Lung (tissue), 12 donors: ENCODE data around the gene MYMK. TPM values are rescaled to one million over a fixed set of nuclear protein-coding genes. Genes with fewer than 3 reads are reported as not detected.

Experiments
- ATAC-seq: fragments of 200-7000 bp; cut with Tn5 transposase; one replicate; pipeline ENCODE4 v1.9.1; 2020; ENCODE audit warnings: moderate number of reproducible peaks; ENCODE audit not compliant: insufficient read depth, low FRiP score
- DNase-seq, 3 donors: peaks; one replicate each; pipeline ENCODE4 v3.0.0-alpha.2; 2013 to 2017
- H3K27ac ChIP-seq, 2 donors: one replicate each; pipeline ENCODE4 v1.5.1; 2013; ENCODE audit warnings: mild to moderate bottlenecking in 2 of 2, moderate library complexity in 2 of 2, control low read depth in 1 of 2, inconsistent platforms in 1 of 2, low read depth in 1 of 2, low read length in 1 of 2
- H3K27me3 ChIP-seq, 3 donors: one replicate each; pipeline ENCODE4 v1.5.1; 2013; ENCODE audit warnings: low read length in 2 of 3; ENCODE audit not compliant: control insufficient read depth in 3 of 3, insufficient read depth in 3 of 3
- H3K36me3 ChIP-seq, 4 donors: one replicate each; pipeline ENCODE4 v1.5.1; 2013; ENCODE audit warnings: low read length in 4 of 4, mild to moderate bottlenecking in 1 of 4, moderate library complexity in 1 of 4; ENCODE audit not compliant: control insufficient read depth in 4 of 4, insufficient read depth in 4 of 4
- H3K4me1 ChIP-seq, 5 donors: one replicate each; pipeline ENCODE4 v1.5.1; 2013; ENCODE audit warnings: low read length in 5 of 5, mild to moderate bottlenecking in 2 of 5, moderate library complexity in 1 of 5; ENCODE audit not compliant: control insufficient read depth in 5 of 5, insufficient read depth in 5 of 5
- H3K4me3 ChIP-seq: one replicate; pipeline ENCODE4 v1.5.1; 2013; ENCODE audit warnings: mild to moderate bottlenecking, control low read depth, moderate library complexity
- H3K9ac ChIP-seq, 2 donors: one replicate each; pipeline ENCODE4 v1.5.1; 2013; ENCODE audit warnings: low read length in 2 of 2, control low read depth in 1 of 2; ENCODE audit not compliant: insufficient read depth in 1 of 2
- H3K9me3 ChIP-seq, 4 donors: one replicate each; pipeline ENCODE4 v1.5.1; 2013; ENCODE audit warnings: low read length in 3 of 4, mild to moderate bottlenecking in 1 of 4, moderate library complexity in 1 of 4; ENCODE audit not compliant: control insufficient read depth in 4 of 4, insufficient read depth in 3 of 4
- WGBS, 2 donors: extraction: QIAGEN DNeasy Blood & Tissue Kit; methylation state at CpG; one replicate each; pipeline ENCODE4 v1.1.7; 2013; 5-methylcytosine and 5-hydroxymethylcytosine counted together
- polyA plus RNA-seq, 2 donors: library from polyadenylated mRNA; stranded (reverse); fragments of 200-250 nt; gene quantifications; one replicate each; pipeline ENCODE4 v1.2.1, GENCODE V29; 2013
- total RNA-seq, 2 donors: library from RNA; depleted of rRNA in 1 of 2; stranded (reverse); fragments of >200 nt in 1 of 2; gene quantifications; one replicate each; pipeline ENCODE4 v1.2.1, GENCODE V29; 2014 to 2021
- TF ChIP-seq, protein P1 (sequence below): IDR thresholded peaks from 2 replicates; pipeline ENCODE4 v1.5.1; 2012; ENCODE audit warnings: mild to moderate bottlenecking; ENCODE audit errors: control extremely low read depth, extremely low read depth
- donor health status: control.
- donor health status: control.
- donor health status: Bipolar disorder and iron deficiency.
- donor health status: healthy.
- donor health status: DM: yes; HTN: yes; CAD: no.

The MYMK gene
- total and polyA plus RNA-seq, 4 donors: not detected

DNA sequence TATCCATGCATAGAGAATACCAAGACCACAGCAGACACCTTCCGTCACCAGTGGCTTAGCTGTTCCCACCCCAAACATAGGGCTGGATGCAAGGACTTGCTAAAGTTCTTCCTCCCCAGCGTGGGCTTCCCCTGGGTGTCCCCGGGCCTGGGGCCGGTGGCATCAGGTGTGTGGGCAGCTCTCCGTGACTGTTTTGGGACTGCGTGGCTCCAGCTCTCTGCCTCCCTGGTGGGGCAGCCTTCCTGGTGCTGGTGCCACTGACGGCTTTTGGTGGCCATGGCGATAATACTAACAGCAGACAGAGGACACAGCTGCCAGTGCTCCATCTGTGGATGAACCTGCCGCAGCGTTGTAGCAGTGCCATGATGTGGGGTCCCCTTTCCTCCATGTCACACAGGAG, 60.1 kb downstream of the MYMK start:
- no peak for DNase-seq
- Histone ChIP-seq H3K4me1 (peaks cover 0 to 12% (median 4%) of the 10 kb centered on the region in 5 donors), H3K9me3 (no peaks in the 10 kb centered on the region), H3K9ac (no peak overlapping the region), H3K36me3 (peaks cover 0 to 20% (median 0%) of the 10 kb centered on the region in 4 donors), H3K27ac (no peak overlapping the region), H3K27me3 (no peaks in the 10 kb centered on the region), H3K4me3 (no peak overlapping the region)
- 90 to 94% methylated on average over 10 of the region's 10 CpGs for WGBS, 2 donors
- TF ChIP-seq, protein P1, sequence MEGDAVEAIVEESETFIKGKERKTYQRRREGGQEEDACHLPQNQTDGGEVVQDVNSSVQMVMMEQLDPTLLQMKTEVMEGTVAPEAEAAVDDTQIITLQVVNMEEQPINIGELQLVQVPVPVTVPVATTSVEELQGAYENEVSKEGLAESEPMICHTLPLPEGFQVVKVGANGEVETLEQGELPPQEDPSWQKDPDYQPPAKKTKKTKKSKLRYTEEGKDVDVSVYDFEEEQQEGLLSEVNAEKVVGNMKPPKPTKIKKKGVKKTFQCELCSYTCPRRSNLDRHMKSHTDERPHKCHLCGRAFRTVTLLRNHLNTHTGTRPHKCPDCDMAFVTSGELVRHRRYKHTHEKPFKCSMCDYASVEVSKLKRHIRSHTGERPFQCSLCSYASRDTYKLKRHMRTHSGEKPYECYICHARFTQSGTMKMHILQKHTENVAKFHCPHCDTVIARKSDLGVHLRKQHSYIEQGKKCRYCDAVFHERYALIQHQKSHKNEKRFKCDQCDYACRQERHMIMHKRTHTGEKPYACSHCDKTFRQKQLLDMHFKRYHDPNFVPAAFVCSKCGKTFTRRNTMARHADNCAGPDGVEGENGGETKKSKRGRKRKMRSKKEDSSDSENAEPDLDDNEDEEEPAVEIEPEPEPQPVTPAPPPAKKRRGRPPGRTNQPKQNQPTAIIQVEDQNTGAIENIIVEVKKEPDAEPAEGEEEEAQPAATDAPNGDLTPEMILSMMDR: no peak
- no peak for ATAC-seq

Other genes with a start within 250 kb of the MYMK start
- gene ABO, start 249.8 kb downstream of the MYMK start, total RNA-seq: 10 to 100 TPM in 1 of 2 donors, 1 to 10 TPM in 1; 3.9 to 23.0 TPM
- 10 to 100 TPM in 1 of 2 donors, 1 to 10 TPM in 1; 4.0 to 14.6 TPM for gene ABO, start 249.8 kb downstream of the MYMK start, polyA plus RNA-seq
- 10 to 100 TPM; 13.7 to 25.6 TPM for gene SURF6, start 188.8 kb downstream of the MYMK start, total RNA-seq
- 10 to 100 TPM; 23.0 to 24.5 TPM for gene SURF6, start 188.8 kb downstream of the MYMK start, polyA plus RNA-seq
- gene MED22, start 176.8 kb downstream of the MYMK start, total RNA-seq: 10 to 100 TPM; 19.3 to 32.0 TPM
- 10 to 100 TPM; 11.4 to 20.9 TPM for gene MED22, start 176.8 kb downstream of the MYMK start, polyA plus RNA-seq
- 1,000 to 10,000 TPM; 1,412 to 1,708 TPM for gene RPL7A, start 176.7 kb downstream of the MYMK start, total RNA-seq
- gene RPL7A, start 176.7 kb downstream of the MYMK start, polyA plus RNA-seq: 1,000 to 10,000 TPM; 2,527 to 3,573 TPM
- gene SURF1, start 168.5 kb downstream of the MYMK start, total RNA-seq: 10 to 100 TPM; 14.2 to 41.7 TPM
- gene SURF1, start 168.5 kb downstream of the MYMK start, polyA plus RNA-seq: 10 to 100 TPM; 73.9 to 75.3 TPM
- gene SURF2, start 168.4 kb downstream of the MYMK start, total RNA-seq: 10 to 100 TPM; 11.7 to 30.3 TPM
- 10 to 100 TPM; 24.1 to 50.1 TPM for gene SURF2, start 168.4 kb downstream of the MYMK start, polyA plus RNA-seq
- gene SURF4, start 148.9 kb downstream of the MYMK start, total RNA-seq: 100 to 1,000 TPM; 144 to 222 TPM
- 100 to 1,000 TPM in 1 of 2 donors, 10 to 100 TPM in 1; 87.4 to 204 TPM for gene SURF4, start 148.9 kb downstream of the MYMK start, polyA plus RNA-seq
- 1 to 10 TPM in 1 of 2 donors, under 1 TPM in 1; 0.82 to 1.4 TPM for gene STKLD1, start 148.6 kb downstream of the MYMK start, total RNA-seq
- gene STKLD1, start 148.6 kb downstream of the MYMK start, polyA plus RNA-seq: 1 to 10 TPM in 1 of 2 donors, under 1 TPM in 1; 0.40 to 3.1 TPM
- 10 to 100 TPM; 20.3 to 20.4 TPM for gene REXO4, start 106.9 kb downstream of the MYMK start, total RNA-seq
- 10 to 100 TPM; 14.6 to 19.6 TPM for gene REXO4, start 106.9 kb downstream of the MYMK start, polyA plus RNA-seq
- gene ADAMTS13, start 102.6 kb downstream of the MYMK start, total RNA-seq: 1 to 10 TPM; 2.8 to 4.1 TPM
- gene ADAMTS13, start 102.6 kb downstream of the MYMK start, polyA plus RNA-seq: 1 to 10 TPM; 1.0 to 3.1 TPM
- gene CACFD1, start 65.0 kb downstream of the MYMK start, total RNA-seq: 10 to 100 TPM; 23.7 to 40.5 TPM
- gene CACFD1, start 65.0 kb downstream of the MYMK start, polyA plus RNA-seq: 10 to 100 TPM; 18.7 to 46.1 TPM
- 10 to 100 TPM in 1 of 2 donors, 1 to 10 TPM in 1; 9.3 to 27.8 TPM for gene SLC2A6, start 45.9 kb downstream of the MYMK start, total RNA-seq
- gene SLC2A6, start 45.9 kb downstream of the MYMK start, polyA plus RNA-seq: 10 to 100 TPM in 1 of 2 donors, 1 to 10 TPM in 1; 8.4 to 49.6 TPM
- 10 to 100 TPM; 11.1 to 20.6 TPM for gene ADAMTSL2, start 9.7 kb upstream of the MYMK start, total RNA-seq
- gene ADAMTSL2, start 9.7 kb upstream of the MYMK start, polyA plus RNA-seq: 1 to 10 TPM; 6.4 to 9.1 TPM
- under 1 TPM in 1 of 2 donors, not detected in 1; 0.51 TPM for gene FAM163B, start 84.4 kb upstream of the MYMK start, total RNA-seq
- under 1 TPM; 0.10 to 0.16 TPM for gene FAM163B, start 84.4 kb upstream of the MYMK start, polyA plus RNA-seq
- gene DBH, start 111.4 kb upstream of the MYMK start, total RNA-seq: under 1 TPM; 0.06 to 0.48 TPM
- gene DBH, start 111.4 kb upstream of the MYMK start, polyA plus RNA-seq: under 1 TPM; 0.08 TPM
- 1 to 10 TPM; 7.3 to 8.4 TPM for gene SARDH, start 213.4 kb upstream of the MYMK start, total RNA-seq
- gene SARDH, start 213.4 kb upstream of the MYMK start, polyA plus RNA-seq: 1 to 10 TPM; 1.8 to 2.2 TPM